ENCODE measurements around the gene AKR1D1. TPM values are rescaled to one million over a fixed set of nuclear protein-coding genes. Genes with fewer than 3 reads are reported as not detected.

The AKR1D1 gene
- total RNA-seq, 4 donors from 2014 or later, result not detected

DNA sequence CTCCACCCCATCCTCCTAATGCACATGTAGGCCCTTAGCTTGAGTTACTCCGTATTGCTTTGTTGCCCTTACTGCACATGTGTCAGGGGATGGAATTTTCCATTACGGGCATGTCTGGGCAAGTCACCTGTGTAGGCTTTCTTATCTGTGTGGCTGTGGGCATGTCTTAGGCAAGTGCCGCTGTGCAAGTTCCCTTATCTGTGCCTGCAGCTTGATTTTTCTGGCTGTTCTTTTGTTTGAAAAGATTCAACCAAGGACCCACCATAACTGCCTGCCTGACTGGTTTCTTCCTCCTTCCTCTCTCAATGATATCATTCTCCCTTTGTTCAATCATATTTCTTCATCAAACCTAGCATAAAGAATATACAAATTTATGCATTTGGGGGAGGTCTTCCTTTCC is 88.5 kb downstream of the AKR1D1 start:
- H3K27me3 ChIP-seq, result no peaks in the 10 kb centered on the region
- no peak overlapping the region for H3K27ac ChIP-seq
- TF ChIP-seq, protein P1, sequence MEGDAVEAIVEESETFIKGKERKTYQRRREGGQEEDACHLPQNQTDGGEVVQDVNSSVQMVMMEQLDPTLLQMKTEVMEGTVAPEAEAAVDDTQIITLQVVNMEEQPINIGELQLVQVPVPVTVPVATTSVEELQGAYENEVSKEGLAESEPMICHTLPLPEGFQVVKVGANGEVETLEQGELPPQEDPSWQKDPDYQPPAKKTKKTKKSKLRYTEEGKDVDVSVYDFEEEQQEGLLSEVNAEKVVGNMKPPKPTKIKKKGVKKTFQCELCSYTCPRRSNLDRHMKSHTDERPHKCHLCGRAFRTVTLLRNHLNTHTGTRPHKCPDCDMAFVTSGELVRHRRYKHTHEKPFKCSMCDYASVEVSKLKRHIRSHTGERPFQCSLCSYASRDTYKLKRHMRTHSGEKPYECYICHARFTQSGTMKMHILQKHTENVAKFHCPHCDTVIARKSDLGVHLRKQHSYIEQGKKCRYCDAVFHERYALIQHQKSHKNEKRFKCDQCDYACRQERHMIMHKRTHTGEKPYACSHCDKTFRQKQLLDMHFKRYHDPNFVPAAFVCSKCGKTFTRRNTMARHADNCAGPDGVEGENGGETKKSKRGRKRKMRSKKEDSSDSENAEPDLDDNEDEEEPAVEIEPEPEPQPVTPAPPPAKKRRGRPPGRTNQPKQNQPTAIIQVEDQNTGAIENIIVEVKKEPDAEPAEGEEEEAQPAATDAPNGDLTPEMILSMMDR (IDR thresholded peaks at IDR 0.05), result no peak
- no peak for TF ChIP-seq POLR2A (IDR thresholded peaks at IDR 0.05)
- H3K9me3 ChIP-seq, result peaks cover 0 to 6% (median 0%) of the 10 kb centered on the region in 4 donors
- no peaks in the 10 kb centered on the region for H3K4me1 ChIP-seq
- no peak for DNase-seq
- H3K4me3 ChIP-seq, result no peak overlapping the region
- H3K36me3 ChIP-seq, result no peaks in the 10 kb centered on the region

DNA sequence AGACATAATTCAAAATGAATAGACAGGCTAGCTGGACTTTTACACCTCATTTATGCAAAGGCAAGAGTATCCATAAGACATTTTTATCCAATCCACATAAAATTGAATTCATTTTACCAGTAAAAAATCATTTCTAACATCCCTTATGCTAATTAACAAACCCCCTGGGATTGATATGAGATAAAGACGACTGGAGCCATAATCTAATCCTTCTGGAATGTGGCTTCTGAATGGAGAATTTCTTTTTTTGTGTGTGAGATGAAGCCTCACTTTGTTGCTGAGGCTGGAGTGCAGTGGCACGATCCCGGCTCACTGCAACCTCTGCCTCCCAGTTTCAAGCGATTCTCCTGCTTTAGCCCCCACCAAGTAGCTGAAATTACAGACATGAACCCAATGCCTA is 90.4 kb downstream of the AKR1D1 start:
- H3K4me3 ChIP-seq, result no peak overlapping the region
- TF ChIP-seq, protein P1 (IDR thresholded peaks at IDR 0.05), result no peak
- no peak for TF ChIP-seq POLR2A (IDR thresholded peaks at IDR 0.05)

DNA sequence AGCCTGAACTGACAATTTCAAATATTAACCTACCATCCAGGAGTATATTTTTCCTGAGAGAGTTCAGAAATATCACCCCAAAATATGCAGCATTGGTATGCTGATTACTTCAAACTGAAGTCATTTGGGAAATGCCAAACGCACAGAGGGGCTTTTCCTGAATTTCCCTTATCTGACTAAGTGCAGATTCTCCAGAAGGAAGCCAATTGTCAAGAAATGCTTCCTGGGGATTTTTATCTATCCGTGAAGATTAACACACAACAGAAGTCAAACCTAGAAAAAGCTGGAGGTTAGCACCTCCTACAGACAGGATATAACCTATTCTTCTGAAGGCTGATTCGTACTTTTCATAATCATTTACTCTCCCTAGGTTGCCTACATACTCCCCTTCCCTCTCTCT is 91.0 kb downstream of the AKR1D1 start:
- no peaks in the 10 kb centered on the region for H3K27me3 ChIP-seq
- no peak overlapping the region for H3K4me3 ChIP-seq
- TF ChIP-seq POLR2A (IDR thresholded peaks at IDR 0.05), result no peak
- TF ChIP-seq, protein P1 (IDR thresholded peaks at IDR 0.05), result no peak
- H3K4me1 ChIP-seq, result no peaks in the 10 kb centered on the region
- no peaks in the 10 kb centered on the region for H3K36me3 ChIP-seq
- DNase-seq, result no peak
- no peak overlapping the region for H3K27ac ChIP-seq
- H3K9me3 ChIP-seq, result peaks cover 0 to 6% (median 0%) of the 10 kb centered on the region in 4 donors

More for the DNA sequence above, 90.4 kb downstream of the AKR1D1 start:
- Histone ChIP-seq H3K27me3 (no peaks in the 10 kb centered on the region), H3K27ac (no peak overlapping the region), H3K36me3 (no peaks in the 10 kb centered on the region), H3K9me3 (peaks cover 0 to 6% (median 0%) of the 10 kb centered on the region in 4 donors), H3K4me1 (no peaks in the 10 kb centered on the region)
- DNase-seq, result no peak

DNA sequence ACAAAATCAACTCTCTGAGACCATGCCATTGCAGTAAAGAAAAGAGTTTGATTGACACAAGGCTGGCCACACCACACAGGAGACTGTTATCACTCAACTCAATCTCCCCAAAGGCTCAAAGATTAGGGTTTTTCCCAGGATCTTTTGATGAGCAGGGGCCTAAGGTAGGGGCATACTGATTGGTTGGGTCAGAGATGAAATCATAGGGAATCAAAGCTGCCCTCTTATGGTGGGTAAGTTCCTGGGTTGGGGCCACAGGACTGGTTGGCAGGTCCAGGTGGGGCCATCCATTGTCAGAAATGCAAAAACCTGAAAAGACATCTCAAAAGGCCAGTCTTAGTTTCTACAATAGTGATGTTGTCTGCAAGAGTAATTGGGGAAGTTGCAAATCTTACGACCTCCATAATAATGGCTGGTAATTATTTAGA is 91.6 kb downstream of the AKR1D1 start:
- H3K27ac ChIP-seq, result no peak overlapping the region
- peaks cover 0 to 6% (median 0%) of the 10 kb centered on the region in 4 donors for H3K9me3 ChIP-seq
- H3K4me1 ChIP-seq, result no peaks in the 10 kb centered on the region
- H3K36me3 ChIP-seq, result no peaks in the 10 kb centered on the region
- no peak for DNase-seq
- no peak overlapping the region for H3K4me3 ChIP-seq
- H3K27me3 ChIP-seq, result no peaks in the 10 kb centered on the region
- TF ChIP-seq, protein P1 (IDR thresholded peaks at IDR 0.05), result no peak

Small RNA genes lying within 50 kb of the gene (small RNA-seq; reads per million reads assigned to genes)
- gene AC024082.2 (0 reads per million in 2 donors), gene RN7SKP223 (0 reads per million in 2 donors)

Other genes starting within 250 kb of the AKR1D1 start
- gene DGKI, start 229.5 kb upstream of the AKR1D1 start, total RNA-seq, result under 1 TPM in 3 of 4 donors, not detected in 1; 0.19 to 0.40 (median 0.35) TPM
- 10 to 100 TPM; 20.6 to 42.7 (median 33.6) TPM for gene CREB3L2, start 74.4 kb upstream of the AKR1D1 start, total RNA-seq